Measurements from ENCODE around the gene CLEC11A.
"Not testable (repeated sequence)": the region's sequence is repeated elsewhere in the genome, so short reads cannot be mapped to it uniquely, and the experiment has no call there.

Gene CLEC11A

GRCh38 chr19:50772476-50772875 is 49.3 kb downstream of the CLEC11A start:
- TF ChIP-seq EZH2phosphoT487 (IDR thresholded peaks at IDR 0.05; ENCODE audit: borderline replicate concordance): no peak
- TF ChIP-seq CTCF (conservative IDR thresholded peaks at IDR 0.05; ENCODE audit: low read length): no peak
- Histone ChIP-seq H3K9me2 (replicated peaks; ENCODE audit: low read depth, low read length) (no peaks in the 10 kb centered on the region), H3K4me2 (ENCODE audit: low read depth, low read length, poor library complexity, severe bottlenecking) (peak overlapping the region; percentile 6), H3K4me3 (ENCODE audit: low read length, poor library complexity, severe bottlenecking) (no peak overlapping the region), H3K27me3 (ENCODE audit: insufficient read depth, low read length, poor library complexity, severe bottlenecking) (no peaks in the 10 kb centered on the region), H3K36me3 (ENCODE audit: insufficient read depth, low read length) (no peaks in the 10 kb centered on the region), H2AFZ (ENCODE audit: low read length) (peak overlapping the region; percentile 58; the same call in 1 of the 2 replicates), H3K79me2 (ENCODE audit: insufficient read depth, low read length) (no peaks in the 10 kb centered on the region), H4K20me1 (ENCODE audit: insufficient read depth, low read length, poor library complexity, severe bottlenecking) (no peaks in the 10 kb centered on the region), H3K4me1 (ENCODE audit: insufficient read depth, low read length, poor library complexity, severe bottlenecking) (no peaks in the 10 kb centered on the region), H3F3A (ENCODE audit: low read depth) (no peaks in the 10 kb centered on the region), H3K9ac (ENCODE audit: low read depth, low read length, poor library complexity, severe bottlenecking) (no peak overlapping the region), H3K9me3 (ENCODE audit: insufficient read depth, low read depth, low read length) (no peaks in the 10 kb centered on the region)

GRCh38 chr19:50772912-50773311 is 49.7 kb downstream of the CLEC11A start:
- H2AFZ ChIP-seq (ENCODE audit: low read length): peak overlapping the region; percentile 58; the same call in 1 of the 2 replicates

GRCh38 chr19:50773454-50773853 is 50.3 kb downstream of the CLEC11A start:
- not testable (repeated sequence) for H3K9me3 ChIP-seq (ENCODE audit: insufficient read depth, low read depth, low read length); H4K20me1 ChIP-seq (ENCODE audit: insufficient read depth, low read length, poor library complexity, severe bottlenecking); H3K4me2 ChIP-seq (ENCODE audit: low read depth, low read length, poor library complexity, severe bottlenecking); H3K4me3 ChIP-seq (ENCODE audit: low read length, poor library complexity, severe bottlenecking); H3F3A ChIP-seq (ENCODE audit: low read depth); H3K4me1 ChIP-seq (ENCODE audit: insufficient read depth, low read length, poor library complexity, severe bottlenecking); H3K79me2 ChIP-seq (ENCODE audit: insufficient read depth, low read length); H3K36me3 ChIP-seq (ENCODE audit: insufficient read depth, low read length); H3K27me3 ChIP-seq (ENCODE audit: insufficient read depth, low read length, poor library complexity, severe bottlenecking); H3K9me2 ChIP-seq (replicated peaks; ENCODE audit: low read depth, low read length); H3K9ac ChIP-seq (ENCODE audit: low read depth, low read length, poor library complexity, severe bottlenecking); H2AFZ ChIP-seq (ENCODE audit: low read length)

More at GRCh38 chr19:50772912-50773311, 49.7 kb downstream of the CLEC11A start:
- peak overlapping the region; percentile 6 for H3K4me2 ChIP-seq (ENCODE audit: low read depth, low read length, poor library complexity, severe bottlenecking)
- H3K27me3 ChIP-seq (ENCODE audit: insufficient read depth, low read length, poor library complexity, severe bottlenecking); H3K9me2 ChIP-seq (replicated peaks; ENCODE audit: low read depth, low read length); H3K4me1 ChIP-seq (ENCODE audit: insufficient read depth, low read length, poor library complexity, severe bottlenecking); H3K9ac ChIP-seq (ENCODE audit: low read depth, low read length, poor library complexity, severe bottlenecking); H3F3A ChIP-seq (ENCODE audit: low read depth); H3K4me3 ChIP-seq (ENCODE audit: low read length, poor library complexity, severe bottlenecking); H3K79me2 ChIP-seq (ENCODE audit: insufficient read depth, low read length); H3K36me3 ChIP-seq (ENCODE audit: insufficient read depth, low read length); H3K9me3 ChIP-seq (ENCODE audit: insufficient read depth, low read depth, low read length); H4K20me1 ChIP-seq (ENCODE audit: insufficient read depth, low read length, poor library complexity, severe bottlenecking): not testable (repeated sequence)
